Endothelial cell of umbilical vein (primary cell): ENCODE results near the gene TMEM52B.

ENCODE experiments used
- EZH2 ChIP-seq: IDR thresholded peaks from 2 replicates; pipeline ENCODE4 v1.6.1; 2012; ENCODE audit warnings: borderline replicate concordance, low read depth, mild to moderate bottlenecking, moderate library complexity, low read length, inconsistent platforms; ENCODE audit not compliant: severe bottlenecking
- FOS ChIP-seq: IDR thresholded peaks from 2 replicates; pipeline ENCODE4 v1.6.1; 2011; ENCODE audit warnings: mild to moderate bottlenecking, low read length, moderate library complexity, borderline replicate concordance; ENCODE audit not compliant: insufficient read depth
- GATA2 ChIP-seq: IDR thresholded peaks from 2 replicates; pipeline ENCODE4 v1.7.0; 2011; ENCODE audit warnings: low read depth, mild to moderate bottlenecking, moderate library complexity, mixed read lengths, low read length; ENCODE audit not compliant: insufficient read length, insufficient read depth
- JUN ChIP-seq: IDR thresholded peaks from 2 replicates; pipeline ENCODE4 v1.6.1; 2011; ENCODE audit warnings: borderline replicate concordance, low read depth; ENCODE audit not compliant: insufficient read length, insufficient read depth
- MYC ChIP-seq: IDR thresholded peaks from one replicate; pipeline ENCODE4 v1.6.1; 2011; ENCODE audit warnings: mild to moderate bottlenecking, low read depth, low read length
- POLR2A ChIP-seq: IDR thresholded peaks from 2 replicates; pipeline ENCODE4 v1.6.1; 2012; ENCODE audit warnings: low read depth, mild to moderate bottlenecking, control low read depth, low read length
- POLR2AphosphoS5 ChIP-seq: IDR thresholded peaks from 2 replicates; pipeline ENCODE4 v1.6.1; 2012; ENCODE audit warnings: low read depth, mild to moderate bottlenecking, control low read depth, low read length, moderate library complexity; ENCODE audit not compliant: insufficient read depth
- TF ChIP-seq, protein P1 (sequence below), 2 donors: IDR thresholded peaks; 1 replicate in 1 of 2; 2 replicates in 1 of 2; pipeline ENCODE4 v1.5.1; 2011; ENCODE audit warnings: low read length in 2 of 2, mild to moderate bottlenecking in 2 of 2, moderate library complexity in 2 of 2, control low read depth in 1 of 2, inconsistent platforms in 1 of 2, low read depth in 1 of 2; ENCODE audit not compliant: insufficient read depth in 1 of 2; ENCODE audit errors: extremely low read depth in 1 of 2
- TF ChIP-seq, protein P2 (sequence below): IDR thresholded peaks from 2 replicates; pipeline ENCODE4 v1.6.1; 2011; ENCODE audit not compliant: insufficient read depth, insufficient read length

DNA sequence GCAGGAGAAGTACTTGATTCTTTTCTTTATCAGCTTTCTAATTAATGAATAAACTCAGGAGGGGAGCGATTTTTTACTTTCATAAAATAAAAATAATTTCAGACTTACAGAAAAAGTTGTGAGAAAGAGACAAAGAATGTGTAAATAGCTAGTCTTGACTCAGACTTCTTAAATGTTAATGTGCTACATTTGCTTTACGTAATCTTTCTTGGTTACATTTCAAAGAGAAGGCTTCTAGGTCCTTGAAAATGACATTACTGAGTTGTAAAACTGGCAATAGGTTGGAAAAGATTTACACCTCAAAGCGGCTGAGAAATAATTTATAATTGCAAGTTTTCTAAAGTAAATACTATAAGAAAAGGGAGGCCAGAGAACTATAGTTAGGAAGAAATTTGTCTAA is 62.5 kb downstream of the TMEM52B start:
- TF ChIP-seq, protein P1, sequence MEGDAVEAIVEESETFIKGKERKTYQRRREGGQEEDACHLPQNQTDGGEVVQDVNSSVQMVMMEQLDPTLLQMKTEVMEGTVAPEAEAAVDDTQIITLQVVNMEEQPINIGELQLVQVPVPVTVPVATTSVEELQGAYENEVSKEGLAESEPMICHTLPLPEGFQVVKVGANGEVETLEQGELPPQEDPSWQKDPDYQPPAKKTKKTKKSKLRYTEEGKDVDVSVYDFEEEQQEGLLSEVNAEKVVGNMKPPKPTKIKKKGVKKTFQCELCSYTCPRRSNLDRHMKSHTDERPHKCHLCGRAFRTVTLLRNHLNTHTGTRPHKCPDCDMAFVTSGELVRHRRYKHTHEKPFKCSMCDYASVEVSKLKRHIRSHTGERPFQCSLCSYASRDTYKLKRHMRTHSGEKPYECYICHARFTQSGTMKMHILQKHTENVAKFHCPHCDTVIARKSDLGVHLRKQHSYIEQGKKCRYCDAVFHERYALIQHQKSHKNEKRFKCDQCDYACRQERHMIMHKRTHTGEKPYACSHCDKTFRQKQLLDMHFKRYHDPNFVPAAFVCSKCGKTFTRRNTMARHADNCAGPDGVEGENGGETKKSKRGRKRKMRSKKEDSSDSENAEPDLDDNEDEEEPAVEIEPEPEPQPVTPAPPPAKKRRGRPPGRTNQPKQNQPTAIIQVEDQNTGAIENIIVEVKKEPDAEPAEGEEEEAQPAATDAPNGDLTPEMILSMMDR (IDR thresholded peaks at IDR 0.05; ENCODE audit: extremely low read depth in 1 of 2, insufficient read depth in 1 of 2, low read depth in 1 of 2, low read length in 2 of 2): no peak
- TF ChIP-seq POLR2A (no peak), POLR2AphosphoS5 (no peak), MYC (no peak), EZH2 (no peak), JUN (no peak), FOS (no peak), GATA2 (no peak)
- TF ChIP-seq, protein P2, sequence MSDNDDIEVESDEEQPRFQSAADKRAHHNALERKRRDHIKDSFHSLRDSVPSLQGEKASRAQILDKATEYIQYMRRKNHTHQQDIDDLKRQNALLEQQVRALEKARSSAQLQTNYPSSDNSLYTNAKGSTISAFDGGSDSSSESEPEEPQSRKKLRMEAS: no peak
